Measurements from ENCODE around the gene ZNF780B. TPM values are rescaled to one million over a fixed set of nuclear protein-coding genes. Genes with fewer than 3 reads are reported as not detected.

The ZNF780B gene
- total RNA-seq, 1 experiment from 2014 or later, result 31.9 TPM

DNA sequence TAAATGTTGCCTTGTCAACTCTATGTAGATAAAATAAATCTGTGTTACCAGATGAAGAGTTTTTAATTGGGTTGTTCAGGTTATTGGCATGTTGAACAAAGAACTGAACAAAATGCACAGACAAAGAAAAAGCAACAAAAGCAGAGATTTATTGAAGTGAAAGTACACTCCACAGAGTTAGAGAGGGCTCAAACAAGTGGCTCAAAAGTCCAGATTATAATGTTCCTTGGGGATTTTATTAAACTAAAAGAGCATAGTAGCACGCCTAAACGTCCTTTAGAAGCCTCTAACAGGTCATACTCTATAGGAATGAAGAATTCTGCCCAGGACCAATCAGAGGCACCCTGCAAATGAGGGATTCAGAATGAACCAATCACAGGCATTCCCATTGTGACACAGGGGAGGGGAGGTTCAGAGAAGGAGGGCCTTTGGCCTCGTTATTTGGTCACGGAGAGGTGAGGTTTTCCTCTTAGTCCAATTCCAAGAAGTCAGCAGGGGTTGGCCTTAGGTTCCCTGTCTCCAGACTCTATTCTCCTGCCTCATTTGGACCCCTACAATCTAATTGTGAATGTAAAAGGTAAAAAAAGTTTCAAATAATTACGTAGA lies 72.2 kb downstream of the ZNF780B start:
- no peak overlapping the region for H3K27ac ChIP-seq (ENCODE audit: insufficient read length, low read depth, low read length)
- H3K9ac ChIP-seq (ENCODE audit: extremely low read depth, insufficient read length, low read length), result no peak overlapping the region
- H2BK12ac ChIP-seq (ENCODE audit: insufficient read length, low read depth, low read length), result no peak overlapping the region
- no peak overlapping the region for H2AFZ ChIP-seq (ENCODE audit: low read length)
- no peak overlapping the region for H4K8ac ChIP-seq (replicated peaks; ENCODE audit: insufficient read length, low read depth, low read length)
- H3K18ac ChIP-seq (ENCODE audit: insufficient read length, low read depth, low read length), result no peak overlapping the region
- H2BK20ac ChIP-seq (ENCODE audit: low read depth, low read length, poor library complexity, severe bottlenecking), result no peak overlapping the region
- no peak for DNase-seq
- H3K79me1 ChIP-seq (ENCODE audit: insufficient read depth, low read depth, low read length, poor library complexity, severe bottlenecking), result peaks cover 3% of the 10 kb centered on the region
- no peak overlapping the region for H3K56ac ChIP-seq (ENCODE audit: insufficient read length, low read depth, low read length)
- no peaks in the 10 kb centered on the region for H3K9me3 ChIP-seq (ENCODE audit: control insufficient read depth, low read depth, low read length)
- no peak overlapping the region for H4K5ac ChIP-seq (ENCODE audit: insufficient read length, low read depth, low read length)
- H3K4me2 ChIP-seq (ENCODE audit: insufficient read depth, insufficient read length, low read length), result no peak overlapping the region
- no peaks in the 10 kb centered on the region for H3K27me3 ChIP-seq (ENCODE audit: insufficient read depth, low read length)
- TF ChIP-seq, protein P1, sequence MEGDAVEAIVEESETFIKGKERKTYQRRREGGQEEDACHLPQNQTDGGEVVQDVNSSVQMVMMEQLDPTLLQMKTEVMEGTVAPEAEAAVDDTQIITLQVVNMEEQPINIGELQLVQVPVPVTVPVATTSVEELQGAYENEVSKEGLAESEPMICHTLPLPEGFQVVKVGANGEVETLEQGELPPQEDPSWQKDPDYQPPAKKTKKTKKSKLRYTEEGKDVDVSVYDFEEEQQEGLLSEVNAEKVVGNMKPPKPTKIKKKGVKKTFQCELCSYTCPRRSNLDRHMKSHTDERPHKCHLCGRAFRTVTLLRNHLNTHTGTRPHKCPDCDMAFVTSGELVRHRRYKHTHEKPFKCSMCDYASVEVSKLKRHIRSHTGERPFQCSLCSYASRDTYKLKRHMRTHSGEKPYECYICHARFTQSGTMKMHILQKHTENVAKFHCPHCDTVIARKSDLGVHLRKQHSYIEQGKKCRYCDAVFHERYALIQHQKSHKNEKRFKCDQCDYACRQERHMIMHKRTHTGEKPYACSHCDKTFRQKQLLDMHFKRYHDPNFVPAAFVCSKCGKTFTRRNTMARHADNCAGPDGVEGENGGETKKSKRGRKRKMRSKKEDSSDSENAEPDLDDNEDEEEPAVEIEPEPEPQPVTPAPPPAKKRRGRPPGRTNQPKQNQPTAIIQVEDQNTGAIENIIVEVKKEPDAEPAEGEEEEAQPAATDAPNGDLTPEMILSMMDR (conservative IDR thresholded peaks at IDR 0.05), result no peak
- no peak overlapping the region for H2BK120ac ChIP-seq (ENCODE audit: low read depth, low read length, poor library complexity, severe bottlenecking)
- no peak overlapping the region for H3K14ac ChIP-seq (ENCODE audit: insufficient read depth, low read length)
- Mint-ChIP-seq H3K4me1 (no peaks in the 10 kb centered on the region), H3K36me3 (ENCODE audit: insufficient read depth in 1 of 3, low read depth in 3 of 3) (peaks cover 46 to 64% (median 62%) of the 10 kb centered on the region in 3 experiments), H3K27me3 (ENCODE audit: low read depth) (no peaks in the 10 kb centered on the region), H3K27ac (no peak overlapping the region), H3K4me3 (no peak overlapping the region), H3K9me3 (peaks cover 34 to 41% of the 10 kb centered on the region in 2 experiments)
- H4K20me1 ChIP-seq (ENCODE audit: control insufficient read depth, insufficient read depth, insufficient read length), result no peaks in the 10 kb centered on the region
- H3K4me1 ChIP-seq (ENCODE audit: insufficient read depth, low read length), result no peaks in the 10 kb centered on the region
- no peaks in the 10 kb centered on the region; the same call in 1 of the 2 replicates for H3K79me2 ChIP-seq (ENCODE audit: insufficient read depth, low read length)
- no peak overlapping the region for H3K4ac ChIP-seq (ENCODE audit: low read depth, low read length)
- no peak overlapping the region for H3T11ph ChIP-seq (ENCODE audit: low read length)
- H2BK15ac ChIP-seq (ENCODE audit: low read depth, low read length), result no peak overlapping the region
- H3K23me2 ChIP-seq (ENCODE audit: insufficient read length, low read depth, low read length, poor library complexity, severe bottlenecking), result no peaks in the 10 kb centered on the region
- no CpG with 5 or more reads among the region's 5 CpGs for WGBS (ENCODE audit: extremely low coverage, insufficient read length, low lambda C conversion rate)
- no peak overlapping the region for H2BK5ac ChIP-seq (ENCODE audit: insufficient read length, low read length)
- no peak overlapping the region for H3K23ac ChIP-seq (ENCODE audit: insufficient read length, low read depth, low read length)
- no peak overlapping the region for H2AK5ac ChIP-seq (ENCODE audit: insufficient read length, low read length)
- no peak overlapping the region for H4K91ac ChIP-seq (ENCODE audit: insufficient read length, low read depth, low read length)
